Erythroblast (primary cell): Measurements from ENCODE around the gene MALL.

Experiments
- GATA1 ChIP-seq: IDR thresholded peaks from 2 replicates; pipeline ENCODE4 v1.6.1; 2011; ENCODE audit warnings: low read depth, mild to moderate bottlenecking, control low read depth, low read length, moderate library complexity
- POLR2A ChIP-seq: IDR thresholded peaks from 2 replicates; pipeline ENCODE4 v1.6.1; 2011; ENCODE audit warnings: mild to moderate bottlenecking, low read length

DNA sequence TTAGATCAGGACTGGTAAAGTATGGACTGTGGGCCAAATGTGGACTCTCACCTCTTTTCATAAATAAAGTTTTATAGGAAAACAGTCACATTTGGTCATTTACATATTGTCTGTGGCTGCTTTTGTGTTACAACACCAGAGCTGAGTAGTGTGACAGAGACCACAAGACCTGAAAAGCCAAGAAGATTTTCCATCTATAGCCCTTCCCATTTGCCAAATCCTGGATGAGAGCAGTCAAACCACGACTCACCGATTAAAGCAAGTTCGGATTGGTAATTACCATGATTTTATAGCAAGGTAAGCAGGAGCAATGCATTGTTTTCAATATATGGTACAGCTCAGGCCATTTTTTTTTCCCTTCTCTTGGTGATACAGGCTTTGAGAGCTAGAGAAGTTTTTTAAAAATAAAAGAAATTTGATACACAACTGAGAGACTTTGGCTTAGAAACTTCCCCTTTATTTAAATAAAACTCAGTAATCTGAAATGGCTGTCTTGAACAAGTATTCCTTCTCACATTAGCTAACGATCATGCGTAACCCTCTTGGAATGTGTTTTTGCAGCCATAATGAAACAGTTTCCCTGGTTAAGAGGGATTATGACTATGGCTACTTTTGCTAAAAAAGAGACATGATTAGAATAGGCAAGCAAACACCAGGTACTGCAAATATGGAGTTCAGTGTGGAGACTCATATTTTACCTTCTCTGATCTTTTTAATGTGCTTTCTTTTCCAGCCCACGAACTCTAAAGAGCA is 9.5 kb upstream of the MALL start:
- TF ChIP-seq POLR2A: no peak
- TF ChIP-seq GATA1: no peak
